Body of pancreas (tissue), 4 donors: ENCODE data around the gene DGKG.

Experiments used
- POLR2A ChIP-seq, 3 donors: fragments of 450-650 bp; IDR thresholded peaks; one replicate each; pipeline ENCODE4 v1.6.1; 2016; ENCODE audit warnings: antibody characterized with exemption in 3 of 3, mild to moderate bottlenecking in 2 of 3
- TF ChIP-seq, protein P1 (sequence below), 7 experiments: fragments of 450-650 bp in 4 of 7; fragments of 200-600 bp in 3 of 7; sonication (generic) in 3 of 7; IDR thresholded peaks; one replicate each; pipeline ENCODE4 v1.5.1; 2016 to 2019; ENCODE audit warnings: antibody characterized with exemption in 7 of 7

DNA sequence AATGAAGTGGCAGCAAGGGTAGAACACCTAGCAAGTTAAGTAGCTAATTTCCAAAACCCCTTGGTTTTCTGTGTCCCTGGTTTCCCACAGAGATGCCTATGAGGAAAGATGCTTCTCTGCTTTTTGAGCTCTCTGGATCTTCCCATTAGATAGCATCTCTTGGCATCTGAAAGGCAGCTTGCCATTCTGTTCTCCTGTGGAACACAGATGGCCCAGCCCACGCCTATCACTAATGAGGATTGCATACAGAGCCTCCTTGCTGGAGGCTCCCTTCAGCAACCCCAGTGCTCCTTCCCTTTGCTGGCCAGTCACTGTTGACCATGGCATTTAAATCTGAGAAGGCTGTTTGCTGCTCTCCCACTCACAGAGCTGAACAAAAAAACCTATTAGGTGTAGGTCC is 218.8 kb downstream of the DGKG start:
- TF ChIP-seq, protein P1, sequence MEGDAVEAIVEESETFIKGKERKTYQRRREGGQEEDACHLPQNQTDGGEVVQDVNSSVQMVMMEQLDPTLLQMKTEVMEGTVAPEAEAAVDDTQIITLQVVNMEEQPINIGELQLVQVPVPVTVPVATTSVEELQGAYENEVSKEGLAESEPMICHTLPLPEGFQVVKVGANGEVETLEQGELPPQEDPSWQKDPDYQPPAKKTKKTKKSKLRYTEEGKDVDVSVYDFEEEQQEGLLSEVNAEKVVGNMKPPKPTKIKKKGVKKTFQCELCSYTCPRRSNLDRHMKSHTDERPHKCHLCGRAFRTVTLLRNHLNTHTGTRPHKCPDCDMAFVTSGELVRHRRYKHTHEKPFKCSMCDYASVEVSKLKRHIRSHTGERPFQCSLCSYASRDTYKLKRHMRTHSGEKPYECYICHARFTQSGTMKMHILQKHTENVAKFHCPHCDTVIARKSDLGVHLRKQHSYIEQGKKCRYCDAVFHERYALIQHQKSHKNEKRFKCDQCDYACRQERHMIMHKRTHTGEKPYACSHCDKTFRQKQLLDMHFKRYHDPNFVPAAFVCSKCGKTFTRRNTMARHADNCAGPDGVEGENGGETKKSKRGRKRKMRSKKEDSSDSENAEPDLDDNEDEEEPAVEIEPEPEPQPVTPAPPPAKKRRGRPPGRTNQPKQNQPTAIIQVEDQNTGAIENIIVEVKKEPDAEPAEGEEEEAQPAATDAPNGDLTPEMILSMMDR (IDR thresholded peaks at IDR 0.05), result no peak
- no peak for TF ChIP-seq POLR2A (IDR thresholded peaks at IDR 0.05)
